ENCODE data around the gene CCDC85C.
A peak's percentile ranks its signal among the peaks of the same experiment; 100 is the strongest.
"Not testable (repeated sequence)": the region's sequence is repeated elsewhere in the genome, so short reads cannot be mapped to it uniquely, and the experiment has no call there.

Gene CCDC85C

GRCh38 chr14:99603471-99604277, at the start of gene CCDC85C:
Gene CCDC85C, minus strand, starts transcription at chr14:99604207. Its CDS starts 248 bp downstream, at chr14:99603959.
- peak in 1 of 3 experiments; percentile 38 for DNase-seq (ENCODE audit: low read depth in 3 of 3)

- no peak for DNase-seq (ENCODE audit: low read depth in 3 of 3)
Measured at GRCh38 chr14:99651953-99652746, 48.1 kb upstream of the CCDC85C start.

- no peak for DNase-seq (ENCODE audit: low read depth in 3 of 3)
Measured at GRCh38 chr14:99650189-99650588, 46.2 kb upstream of the CCDC85C start.

- DNase-seq (ENCODE audit: low read depth in 3 of 3) = no peak
Measured at GRCh38 chr14:99649643-99650042, 45.6 kb upstream of the CCDC85C start.

GRCh38 chr14:99649219-99649618, 45.2 kb upstream of the CCDC85C start:
- no peak for DNase-seq (ENCODE audit: low read depth in 3 of 3)

GRCh38 chr14:99648027-99648784, 44.2 kb upstream of the CCDC85C start:
- DNase-seq (ENCODE audit: low read depth in 3 of 3) = no peak

GRCh38 chr14:99647411-99647810, 43.4 kb upstream of the CCDC85C start:
- no peak for DNase-seq (ENCODE audit: low read depth in 3 of 3)

- no peak for DNase-seq (ENCODE audit: low read depth in 3 of 3)
Measured at GRCh38 chr14:99645545-99646505, 41.8 kb upstream of the CCDC85C start.

GRCh38 chr14:99644723-99645544, 40.9 kb upstream of the CCDC85C start, which contains the start of gene HHIPL1:
Gene HHIPL1, plus strand, starts transcription at chr14:99645129. Its CDS starts 79 bp downstream, at chr14:99645208.
- no peak for DNase-seq (ENCODE audit: low read depth in 3 of 3)

- no peak for DNase-seq (ENCODE audit: low read depth in 3 of 3)
Measured at GRCh38 chr14:99644035-99644587, 40.1 kb upstream of the CCDC85C start.

- no peak for DNase-seq (ENCODE audit: low read depth in 3 of 3)
Measured at GRCh38 chr14:99643343-99643742, 39.3 kb upstream of the CCDC85C start.

- DNase-seq (ENCODE audit: low read depth in 3 of 3) = not testable (repeated sequence)
Measured at GRCh38 chr14:99642771-99643170, 38.8 kb upstream of the CCDC85C start.

GRCh38 chr14:99637624-99638023, 33.6 kb upstream of the CCDC85C start:
- DNase-seq (ENCODE audit: low read depth in 3 of 3) = no peak

- no peak for DNase-seq (ENCODE audit: low read depth in 3 of 3)
Measured at GRCh38 chr14:99636487-99636886, 32.5 kb upstream of the CCDC85C start.

GRCh38 chr14:99635116-99635515, 31.1 kb upstream of the CCDC85C start:
- no peak for DNase-seq (ENCODE audit: low read depth in 3 of 3)

GRCh38 chr14:99634443-99634842, 30.4 kb upstream of the CCDC85C start:
- DNase-seq (ENCODE audit: low read depth in 3 of 3) = no peak

- DNase-seq (ENCODE audit: low read depth in 3 of 3) = no peak
Measured at GRCh38 chr14:99633918-99634317, 29.9 kb upstream of the CCDC85C start.

GRCh38 chr14:99633141-99633540, 29.1 kb upstream of the CCDC85C start:
- DNase-seq (ENCODE audit: low read depth in 3 of 3) = no peak

- no peak for DNase-seq (ENCODE audit: low read depth in 3 of 3)
Measured at GRCh38 chr14:99632410-99633035, 28.5 kb upstream of the CCDC85C start.

Measured in stimulated activated CD4-positive, alpha-beta T cell treated with anti-CD3 and anti-CD28 coated beads, TNF-alpha, amount 100 ng/mL, for 24 hours (primary cell).